AG04450 (cell line): ENCODE measurements around the gene BEST1. TPM values are rescaled to one million over a fixed set of nuclear protein-coding genes. Genes with fewer than 3 reads are reported as not detected.

Experiments used
- CTCF ChIA-PET: fragments of 300-600, 350-600 bp; formaldehyde crosslinking; extraction: SDS; loops from one replicate; lab custom pipeline; 2022; ENCODE audit warnings: antibody characterized with exemption, inconsistent platforms; lab: Charles Lee
- POLR2A ChIA-PET: fragments of 350-600 bp; formaldehyde crosslinking; extraction: SDS; loops from one replicate; lab custom pipeline; 2021; ENCODE audit warnings: antibody characterized with exemption, inconsistent platforms; lab: Yijun Ruan, JAX
- DNase-seq: peaks from one replicate; pipeline ENCODE4 v3.0.0-alpha.2; 2011; ENCODE audit warnings: low read depth, low spot score
- H3K27ac ChIP-seq: one replicate; pipeline ENCODE4 v1.5.1; 2012; ENCODE audit warnings: low read depth, low read length, control low read depth
- H3K27me3 ChIP-seq: one replicate; pipeline ENCODE4 v1.6.0; 2012; ENCODE audit warnings: low read length; ENCODE audit not compliant: control insufficient read depth, insufficient read depth
- H3K4me3 ChIP-seq: 2 replicates; pipeline ENCODE4 v1.5.1; 2011; ENCODE audit warnings: mild to moderate bottlenecking, low read depth, low read length, control low read depth
- H3K9me3 ChIP-seq: 2 replicates; pipeline ENCODE4 v1.5.1; 2012; ENCODE audit warnings: low read length; ENCODE audit not compliant: control insufficient read depth, insufficient read depth
- CTCF ChIP-seq: IDR thresholded peaks from 2 replicates; pipeline ENCODE4 v1.5.1; 2011; ENCODE audit warnings: low read depth, low read length, control low read depth, inconsistent platforms
- polyA plus RNA-seq: library from polyadenylated mRNA; depleted of rRNA; stranded (reverse); fragments of >200 nt; gene quantifications from 2 replicates; pipeline ENCODE4 v1.2.3, GENCODE V29; 2011

BEST1 gene
- polyA plus RNA-seq, 1 experiment = 2.6 TPM

GRCh38 chr11:61954106-61954850 is 4.1 kb downstream of the BEST1 start:
- CTCF ChIA-PET = interaction anchor here (0.6 to 2.0 kb wide), 8 partner anchors 15 to 157 kb away, joined by 3 to 17 read pairs (median 4); no protein-coding TSS in a partner anchor

GRCh38 chr11:61954851-61955421 is 4.8 kb downstream of the BEST1 start:
- ChIA-PET CTCF (interaction anchor here (0.6 to 2.0 kb wide), 9 partner anchors 15 to 158 kb away, joined by 3 to 17 read pairs (median 4); no protein-coding TSS in a partner anchor), POLR2A (interaction anchor here (0.5 to 1.9 kb wide), 10 partner anchors 9 to 158 kb away, joined by 3 to 20 read pairs (median 4); partner anchors contain the start of genes FTH1 and RAB3IL1)
- Histone ChIP-seq H3K27me3 (no peaks in the 10 kb centered on the region), H3K27ac (peak overlapping the region; percentile 77), H3K4me3 (peak overlapping the region; percentile 52), H3K9me3 (peaks cover 4% of the 10 kb centered on the region; the same call in 1 of the 2 replicates)
- peak; percentile 31 for TF ChIP-seq CTCF
- DNase-seq = no peak

More at GRCh38 chr11:61954106-61954850, 4.1 kb downstream of the BEST1 start:
- Histone ChIP-seq H3K4me3 (no peak overlapping the region), H3K27me3 (no peaks in the 10 kb centered on the region), H3K9me3 (peaks cover 4% of the 10 kb centered on the region; the same call in 1 of the 2 replicates), H3K27ac (peak overlapping the region; percentile 77)
- POLR2A ChIA-PET = interaction anchor here (0.6 to 1.9 kb wide), 6 partner anchors 9 to 157 kb away, joined by 3 to 20 read pairs (median 6); partner anchors contain the start of genes FTH1 and RAB3IL1
- DNase-seq = no peak
- no peak for TF ChIP-seq CTCF

GRCh38 chr11:61955422-61956135 is 5.4 kb downstream of the BEST1 start:
- Histone ChIP-seq H3K9me3 (peaks cover 4% of the 10 kb centered on the region; the same call in 1 of the 2 replicates), H3K27ac (peak overlapping the region; percentile 47), H3K27me3 (no peaks in the 10 kb centered on the region), H3K4me3 (peak overlapping the region; percentile 52)
- ChIA-PET POLR2A (interaction anchor here (0.5 to 1.9 kb wide), 8 partner anchors 8 to 157 kb away, joined by 3 to 20 read pairs (median 5); partner anchors contain the start of genes FTH1 and RAB3IL1), CTCF (interaction anchor here (0.6 to 2.0 kb wide), 6 partner anchors 31 to 158 kb away, joined by 3 to 17 read pairs (median 4); no protein-coding TSS in a partner anchor)
- DNase-seq = no peak
- no peak for TF ChIP-seq CTCF

- no peak overlapping the region for H3K4me3 ChIP-seq
- ChIA-PET POLR2A (no interaction called here), CTCF (interaction anchor here (1.5 to 2.0 kb wide), 3 partner anchors 9 to 125 kb away, joined by 6 to 17 read pairs (median 6); no protein-coding TSS in a partner anchor)
- H3K9me3 ChIP-seq = peaks cover 4% of the 10 kb centered on the region; the same call in 1 of the 2 replicates
- no peak overlapping the region for H3K27ac ChIP-seq
- TF ChIP-seq CTCF = no peak
- no peak for DNase-seq
- no peaks in the 10 kb centered on the region for H3K27me3 ChIP-seq
These were observed 6.3 kb downstream of the BEST1 start for GRCh38 chr11:61956191-61957020.
